Nephron (organoid): ENCODE data around the gene RNPS1.

Experiments
- H3K27ac Mint-ChIP-seq, 3 experiments: 2 replicates each; pipeline ENCODE4 v1.8.0; 2020; ENCODE audit warnings: mixed read lengths in 3 of 3, mild to moderate bottlenecking in 2 of 3, moderate library complexity in 1 of 3
- H3K27me3 Mint-ChIP-seq: 2 replicates; pipeline ENCODE4 v1.8.0; 2021; ENCODE audit warnings: low read depth, mild to moderate bottlenecking, moderate library complexity, mixed read lengths
- H3K36me3 Mint-ChIP-seq: 2 replicates; pipeline ENCODE4 v1.8.0; 2020; ENCODE audit warnings: low read depth, mixed read lengths
- H3K4me1 Mint-ChIP-seq: 2 replicates; pipeline ENCODE4 v1.8.0; 2020; ENCODE audit warnings: mixed read lengths
- H3K4me3 Mint-ChIP-seq, 3 experiments: 2 replicates each; pipeline ENCODE4 v1.8.0; 2020; ENCODE audit warnings: mild to moderate bottlenecking in 3 of 3, mixed read lengths in 3 of 3, moderate library complexity in 2 of 3
- H3K9me3 Mint-ChIP-seq: 2 replicates; pipeline ENCODE4 v1.8.0; 2020; ENCODE audit warnings: mixed read lengths
- CTCF ChIP-seq, 3 experiments: fragments of 200-600 bp; sonication (generic); IDR thresholded peaks; one replicate each; pipeline ENCODE4 v1.5.0; 2021; ENCODE audit warnings: antibody characterized with exemption in 3 of 3; ENCODE audit not compliant: unreplicated experiment in 3 of 3

The RNPS1 gene

GRCh38 chr16:2238838-2239675 lies 28.9 kb downstream of the RNPS1 start:
- TF ChIP-seq CTCF (IDR thresholded peaks at IDR 0.05; ENCODE audit: unreplicated experiment in 3 of 3): no peak
- Mint-ChIP-seq H3K4me1 (no peaks in the 10 kb centered on the region), H3K36me3 (peaks cover 4% of the 10 kb centered on the region), H3K27me3 (peaks cover 37% of the 10 kb centered on the region), H3K9me3 (no peaks in the 10 kb centered on the region), H3K27ac (no peak overlapping the region), H3K4me3 (no peak overlapping the region)

GRCh38 chr16:2238150-2238837 lies 29.6 kb downstream of the RNPS1 start:
- H3K4me1 Mint-ChIP-seq: no peaks in the 10 kb centered on the region
- no peak overlapping the region for H3K4me3 Mint-ChIP-seq
- no peak for TF ChIP-seq CTCF (IDR thresholded peaks at IDR 0.05; ENCODE audit: unreplicated experiment in 3 of 3)
- H3K9me3 Mint-ChIP-seq: no peaks in the 10 kb centered on the region
- no peak overlapping the region for H3K27ac Mint-ChIP-seq
- H3K27me3 Mint-ChIP-seq: peaks cover 37% of the 10 kb centered on the region
- peaks cover 4% of the 10 kb centered on the region for H3K36me3 Mint-ChIP-seq

GRCh38 chr16:2237493-2238149 lies 30.3 kb downstream of the RNPS1 start:
- no peak for TF ChIP-seq CTCF (IDR thresholded peaks at IDR 0.05; ENCODE audit: unreplicated experiment in 3 of 3)
- H3K4me1 Mint-ChIP-seq: no peaks in the 10 kb centered on the region
- no peaks in the 10 kb centered on the region for H3K9me3 Mint-ChIP-seq
- no peak overlapping the region for H3K27ac Mint-ChIP-seq
- H3K4me3 Mint-ChIP-seq: peak overlapping the region in 1 of 3 experiments; percentile 29
- H3K27me3 Mint-ChIP-seq: peaks cover 37% of the 10 kb centered on the region
- H3K36me3 Mint-ChIP-seq: peaks cover 4% of the 10 kb centered on the region

- Mint-ChIP-seq H3K4me1 (no peaks in the 10 kb centered on the region), H3K9me3 (no peaks in the 10 kb centered on the region), H3K27me3 (peaks cover 37% of the 10 kb centered on the region)
Measured at GRCh38 chr16:2237102-2237482, 30.8 kb downstream of the RNPS1 start.

More at GRCh38 chr16:2237102-2237482, 30.8 kb downstream of the RNPS1 start:
- peak overlapping the region in 1 of 3 experiments; percentile 48 for H3K4me3 Mint-ChIP-seq
- no peak overlapping the region for H3K27ac Mint-ChIP-seq
- TF ChIP-seq CTCF (IDR thresholded peaks at IDR 0.05; ENCODE audit: unreplicated experiment in 3 of 3): no peak
- no peaks in the 10 kb centered on the region for H3K36me3 Mint-ChIP-seq
